ENCODE data around the gene LIPI.
"Not testable (repeated sequence)": the region's sequence is repeated elsewhere in the genome, so short reads cannot be mapped to it uniquely, and the experiment has no call there.

Gene LIPI

DNA sequence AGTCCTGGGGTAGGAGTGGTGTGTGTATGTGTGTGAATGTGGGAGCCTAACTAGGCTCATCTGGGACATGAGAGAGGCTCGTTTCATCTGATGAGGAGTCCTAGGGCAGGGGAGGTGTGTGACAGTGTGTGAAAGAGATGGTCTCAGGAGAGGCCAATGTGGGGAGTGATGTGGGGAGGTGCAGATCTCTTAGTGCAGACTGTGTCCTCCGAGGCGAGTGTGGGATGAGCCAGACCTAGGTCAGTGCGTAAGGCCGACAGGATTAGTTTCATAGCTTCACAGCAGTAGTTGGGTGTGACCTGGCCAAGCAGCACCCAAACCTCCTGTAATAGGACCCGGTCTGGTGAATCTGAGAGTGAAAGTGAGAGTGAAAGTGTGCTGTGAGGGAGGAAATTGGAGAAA is 94.7 kb downstream of the LIPI start:
- DNase-seq = no peak

DNA sequence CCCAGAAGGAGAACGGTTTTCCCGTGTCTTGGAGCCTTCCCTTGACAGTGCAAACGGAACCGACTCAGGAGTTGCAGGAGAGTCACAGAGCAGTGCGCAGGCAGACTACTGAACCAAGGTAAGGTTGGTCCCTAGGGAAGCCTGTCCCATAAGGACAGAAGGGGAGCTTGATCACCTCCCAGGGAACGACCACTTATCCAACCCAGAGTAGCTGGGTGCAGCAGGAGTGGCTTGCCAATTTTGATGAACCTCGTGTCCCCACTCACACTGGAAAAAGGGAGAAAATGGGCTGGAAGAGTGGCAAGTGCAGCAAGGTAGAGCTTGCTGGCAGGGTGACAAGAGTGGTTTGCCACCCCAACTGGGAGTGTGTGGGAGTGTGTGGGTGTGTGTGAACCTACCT is 95.1 kb downstream of the LIPI start:
- no peak for DNase-seq

DNA sequence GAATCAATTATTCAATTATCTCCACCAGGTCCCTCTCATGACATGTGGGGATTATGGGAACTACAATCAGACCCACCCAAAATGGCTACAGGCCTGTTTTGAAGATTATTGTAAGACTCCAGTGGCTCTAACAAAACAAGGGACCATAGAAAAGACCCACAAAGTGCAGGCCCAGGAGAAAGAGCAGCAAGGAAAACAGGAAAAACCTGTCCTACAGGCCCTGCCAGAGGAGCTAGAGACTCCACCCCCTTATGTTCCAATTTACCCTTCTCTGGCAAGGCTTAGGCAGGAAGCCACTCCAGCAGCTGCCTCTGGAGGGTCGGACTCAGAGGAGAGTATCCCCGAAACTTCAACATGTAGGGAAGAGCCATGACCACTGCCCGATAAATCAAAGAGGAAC is 96.5 kb downstream of the LIPI start:
- no peak for DNase-seq

DNA sequence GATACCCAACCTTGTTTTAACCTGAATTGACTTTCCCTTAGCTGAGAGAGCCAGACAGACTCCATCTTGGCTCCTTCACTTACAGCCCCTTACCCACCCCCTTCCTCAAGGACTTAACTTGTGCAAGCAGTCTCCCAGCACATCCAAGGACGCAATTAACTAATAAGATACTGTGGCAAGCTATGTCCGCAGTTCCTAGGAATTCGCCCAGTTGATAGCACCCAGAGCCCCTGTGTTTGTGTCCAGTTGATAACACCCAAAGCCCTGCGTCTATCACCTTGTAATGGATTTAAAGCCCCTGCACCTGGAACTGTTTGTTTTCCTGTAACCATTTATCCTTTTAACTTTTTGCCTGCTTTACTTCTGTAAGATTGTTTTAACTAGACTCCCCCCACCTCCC is 106.2 kb downstream of the LIPI start:
- not testable (repeated sequence) for DNase-seq

DNA sequence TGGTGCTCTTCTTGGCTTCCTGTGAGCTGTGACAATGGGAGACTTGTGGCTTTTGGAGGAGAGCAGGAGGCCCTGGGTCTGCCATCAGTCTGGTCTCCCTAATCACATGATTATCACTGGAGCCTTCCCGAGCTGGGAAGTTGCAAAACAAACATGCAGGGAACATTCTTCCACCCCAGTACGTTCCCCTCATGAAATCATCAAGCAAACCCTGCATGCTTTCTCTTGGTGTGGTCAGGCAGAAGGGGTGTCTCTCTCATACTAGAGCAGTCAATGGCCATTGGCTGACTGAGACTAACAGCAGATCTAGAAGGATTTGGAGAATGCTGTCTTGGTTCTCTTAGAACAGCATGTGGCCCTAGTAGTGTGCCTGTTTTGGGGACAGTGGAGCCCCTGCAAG is 111.2 kb downstream of the LIPI start:
- DNase-seq = no peak

DNA sequence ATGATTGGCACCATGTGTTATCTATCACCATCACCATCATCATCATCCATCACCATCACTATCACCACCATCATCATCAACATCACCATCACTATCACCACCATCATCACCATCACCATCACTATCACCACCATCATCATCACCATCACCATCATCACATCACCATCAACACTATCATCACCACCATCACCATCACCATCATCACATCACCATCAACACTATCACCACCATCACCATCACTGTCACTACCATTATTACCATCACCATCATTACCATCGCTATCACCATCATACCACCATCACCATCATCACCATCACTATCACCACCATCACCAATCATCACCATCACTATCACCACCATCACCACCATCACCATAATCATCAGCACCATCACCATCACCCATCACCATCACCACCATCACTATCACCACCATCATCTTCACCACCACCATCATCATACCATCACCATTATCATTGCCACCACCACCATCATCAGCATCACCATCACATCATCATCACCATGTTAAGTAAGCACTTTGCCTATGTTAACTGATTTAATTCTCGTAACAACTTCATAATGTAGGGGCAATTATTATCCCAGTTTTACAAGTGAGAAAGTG is 112.8 kb downstream of the LIPI start:
- DNase-seq = no peak

DNA sequence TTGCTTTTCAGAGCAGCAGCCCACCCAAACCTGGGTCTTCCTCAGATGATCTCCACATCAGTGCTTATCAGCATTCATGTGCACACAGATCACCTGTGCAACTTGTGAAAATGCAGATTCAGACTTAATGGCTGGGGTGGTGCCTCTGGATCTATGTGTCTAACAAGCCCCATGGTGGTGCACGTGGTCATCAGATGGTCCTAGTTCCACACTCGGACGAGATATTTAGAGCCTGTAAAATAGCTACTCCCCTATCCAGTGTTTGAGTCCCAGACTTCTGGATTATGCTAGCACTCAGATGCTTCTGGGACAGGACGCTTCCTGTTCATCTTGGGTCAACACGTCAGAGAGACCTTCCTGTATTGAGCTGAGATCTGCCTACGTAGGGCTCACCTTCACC is 114.2 kb downstream of the LIPI start:
- no peak for DNase-seq

DNA sequence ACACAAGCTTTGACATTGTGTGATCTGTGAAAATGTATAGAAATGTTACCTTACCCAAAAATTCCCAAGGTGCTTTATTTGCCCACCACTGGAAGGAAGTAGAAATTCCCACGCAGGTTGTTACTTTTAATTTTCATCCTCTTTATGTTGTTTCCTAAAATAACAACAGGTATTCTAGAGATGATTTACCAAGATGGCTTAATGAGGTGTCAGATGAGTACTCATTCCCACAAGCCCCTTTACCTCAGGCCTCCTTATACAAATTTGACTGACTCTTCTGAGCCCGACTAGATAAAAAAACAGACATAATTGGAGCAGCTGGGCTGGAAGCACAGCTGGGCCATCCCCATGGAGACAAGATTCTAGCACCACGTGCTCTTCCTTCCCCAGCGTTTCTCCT is 114.6 kb downstream of the LIPI start:
- DNase-seq = no peak

DNA sequence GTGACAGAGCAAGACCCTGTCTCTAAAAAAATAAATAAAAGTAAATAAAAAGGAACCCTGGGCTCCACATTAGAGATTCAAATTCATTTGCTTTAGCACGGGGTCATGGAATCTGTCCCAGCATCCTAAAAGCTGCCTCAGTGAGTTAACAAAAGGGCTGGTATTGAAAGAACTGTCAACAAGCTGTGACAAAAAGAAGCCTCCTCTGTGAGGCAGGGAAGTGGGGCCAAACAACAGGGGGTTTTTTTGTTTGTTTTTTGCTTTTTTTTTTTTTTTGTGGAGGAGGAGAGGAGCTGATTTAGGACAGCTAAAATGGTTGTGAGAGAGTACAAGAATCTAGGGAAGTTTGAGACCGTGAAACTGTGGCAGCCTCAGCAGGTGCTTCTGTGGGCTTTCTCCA is 115.7 kb downstream of the LIPI start:
- no peak for DNase-seq

DNA sequence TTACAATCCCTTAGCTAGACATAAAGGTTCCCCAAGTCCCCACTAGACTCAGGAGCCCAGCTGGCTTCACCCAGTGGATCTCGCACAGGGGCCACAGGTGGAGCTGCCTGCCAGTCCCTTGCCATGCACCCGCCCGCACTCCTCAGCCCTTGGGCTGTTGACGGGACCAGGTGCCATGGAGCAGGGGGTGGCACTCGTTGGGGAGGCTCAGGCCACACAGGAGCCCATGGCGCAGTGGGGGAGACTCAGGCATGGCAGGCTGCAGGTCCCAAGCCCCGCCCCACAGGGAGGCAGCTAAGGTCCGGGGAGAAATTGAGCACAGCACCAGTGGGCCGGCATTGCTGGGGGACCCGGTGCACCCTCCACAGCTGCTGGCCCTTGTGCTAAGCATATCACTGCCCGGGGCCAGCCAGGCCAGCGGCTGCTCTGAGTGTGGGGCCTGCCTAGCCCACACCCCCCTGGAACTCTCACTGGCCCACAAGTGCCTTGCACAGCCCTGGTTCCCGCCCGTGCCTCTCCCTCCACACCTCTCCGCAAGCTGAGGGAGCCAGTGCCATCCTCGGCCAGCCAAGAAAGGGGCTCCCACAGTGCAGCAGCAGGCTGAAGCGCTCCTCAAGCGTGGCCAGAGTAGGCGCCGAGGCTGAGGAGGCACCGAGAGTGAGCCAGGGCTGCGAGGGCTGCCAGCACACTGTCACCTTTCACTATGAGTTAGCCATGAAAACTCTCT is 117.8 kb downstream of the LIPI start:
- no peak for DNase-seq

DNA sequence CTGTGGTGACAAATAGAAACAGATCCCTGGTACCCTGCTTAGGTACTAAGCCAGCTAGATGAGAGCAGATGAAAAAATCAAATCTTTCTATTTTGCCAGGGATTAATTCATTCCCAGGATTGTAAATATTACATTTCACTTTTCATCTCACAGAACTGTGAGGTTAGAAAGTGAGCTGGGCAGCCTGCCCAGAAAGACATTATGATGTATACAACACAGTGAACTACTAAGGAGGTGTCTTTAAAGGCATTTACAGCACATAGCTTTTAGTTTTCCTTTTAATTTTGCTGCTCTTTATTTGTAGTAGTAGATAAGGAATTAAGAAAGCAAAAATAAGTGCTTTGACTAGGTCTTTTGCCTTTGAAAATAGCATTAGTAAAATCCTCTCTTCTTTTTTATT is 120.6 kb downstream of the LIPI start:
- DNase-seq = peak; percentile 20

DNA sequence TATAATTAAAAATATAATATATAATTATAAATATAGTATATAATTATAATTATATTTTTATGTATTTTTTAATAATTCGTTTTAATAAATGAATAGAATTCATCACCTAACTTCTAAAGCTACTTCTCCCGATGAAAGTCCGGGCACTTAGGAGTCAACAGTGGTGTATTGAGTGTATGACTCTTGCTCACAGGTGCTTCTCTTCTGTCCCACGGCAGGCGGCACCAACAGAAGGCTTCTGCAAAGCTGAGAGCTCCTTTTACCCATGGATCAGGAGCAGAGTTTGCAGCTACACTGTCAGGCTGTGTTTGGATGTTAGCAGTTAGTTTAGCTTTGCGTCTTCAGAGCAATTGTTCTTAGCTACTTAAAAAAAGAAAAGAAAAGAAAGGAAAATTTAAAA is 122.4 kb downstream of the LIPI start:
- no peak for DNase-seq

DNA sequence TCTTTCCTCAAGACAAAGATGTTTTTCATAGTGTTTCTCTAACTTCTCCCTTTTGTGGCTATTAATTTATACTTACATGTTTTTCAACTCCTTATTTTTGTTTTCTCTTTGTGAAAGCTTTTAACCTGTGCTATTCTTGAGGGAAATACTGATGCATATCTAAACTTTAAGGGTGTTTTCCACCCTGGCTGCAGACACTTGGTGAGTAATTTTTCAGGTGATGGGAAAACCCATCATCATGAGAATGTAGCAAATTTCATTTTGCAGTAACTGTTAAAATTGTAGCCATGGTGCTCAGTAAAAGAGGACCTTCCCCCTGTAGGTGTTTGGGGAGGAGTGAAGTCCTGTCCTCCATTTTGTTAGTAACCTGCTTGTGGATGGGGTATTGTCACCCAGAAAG is 124.2 kb downstream of the LIPI start:
- no peak for DNase-seq

DNA sequence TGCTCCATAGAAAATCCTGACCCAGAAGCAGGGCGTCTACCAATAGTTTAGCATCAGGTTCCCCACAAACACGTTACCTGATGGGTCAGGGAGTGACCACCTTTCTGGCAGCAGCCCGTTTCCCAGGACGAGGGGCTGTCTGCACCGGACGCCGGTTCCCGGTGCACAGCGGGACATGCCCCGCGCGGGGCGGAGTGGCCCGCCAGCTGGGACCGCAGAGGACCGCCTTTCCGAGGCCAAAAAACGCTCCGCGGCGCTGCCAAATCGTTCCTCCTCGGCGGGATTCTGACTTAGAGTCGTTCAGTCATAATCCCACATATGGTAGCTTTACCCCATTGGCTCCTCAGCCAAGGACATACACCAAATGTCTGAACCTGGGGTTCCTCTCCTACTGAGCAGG is 126.1 kb downstream of the LIPI start:
- DNase-seq = no peak

DNA sequence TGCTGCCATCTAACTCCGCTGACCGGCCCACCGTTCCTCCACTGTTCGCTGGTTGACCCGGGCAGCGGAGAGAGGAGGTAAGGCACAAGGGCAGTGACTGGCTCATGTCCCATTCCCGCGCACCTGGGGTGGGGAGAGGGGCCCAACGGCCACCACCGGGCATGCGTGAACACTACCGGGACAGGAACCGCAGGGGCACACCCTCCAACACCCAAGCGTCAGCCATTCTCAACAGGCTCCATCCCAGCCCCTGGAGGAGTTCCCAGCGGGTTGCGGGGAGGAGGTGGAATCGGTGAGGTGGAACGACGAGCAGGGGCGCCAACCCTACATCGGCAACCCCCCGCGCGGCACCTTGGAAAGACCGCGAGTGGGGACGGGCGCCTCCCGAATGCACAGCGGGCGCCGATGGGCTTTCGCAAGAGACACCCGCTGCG is 126.7 kb downstream of the LIPI start:
- DNase-seq = no peak

DNA sequence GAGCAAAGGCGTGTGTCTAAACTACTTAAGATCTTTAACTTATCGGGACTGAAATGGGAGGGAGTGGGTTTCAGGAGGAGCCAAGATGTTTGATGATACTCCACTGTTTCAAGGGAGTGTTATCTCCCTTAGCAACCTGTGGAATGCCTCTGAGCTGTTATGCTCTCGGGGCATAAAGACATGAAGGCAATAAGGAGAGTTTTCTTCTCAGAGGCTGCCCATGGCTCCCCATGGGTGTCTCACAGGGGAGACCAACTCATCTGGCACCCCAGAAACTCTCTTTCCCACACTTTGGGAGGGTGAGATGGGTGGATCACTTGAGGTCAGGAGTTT is 130.0 kb downstream of the LIPI start:
- DNase-seq = no peak

DNA sequence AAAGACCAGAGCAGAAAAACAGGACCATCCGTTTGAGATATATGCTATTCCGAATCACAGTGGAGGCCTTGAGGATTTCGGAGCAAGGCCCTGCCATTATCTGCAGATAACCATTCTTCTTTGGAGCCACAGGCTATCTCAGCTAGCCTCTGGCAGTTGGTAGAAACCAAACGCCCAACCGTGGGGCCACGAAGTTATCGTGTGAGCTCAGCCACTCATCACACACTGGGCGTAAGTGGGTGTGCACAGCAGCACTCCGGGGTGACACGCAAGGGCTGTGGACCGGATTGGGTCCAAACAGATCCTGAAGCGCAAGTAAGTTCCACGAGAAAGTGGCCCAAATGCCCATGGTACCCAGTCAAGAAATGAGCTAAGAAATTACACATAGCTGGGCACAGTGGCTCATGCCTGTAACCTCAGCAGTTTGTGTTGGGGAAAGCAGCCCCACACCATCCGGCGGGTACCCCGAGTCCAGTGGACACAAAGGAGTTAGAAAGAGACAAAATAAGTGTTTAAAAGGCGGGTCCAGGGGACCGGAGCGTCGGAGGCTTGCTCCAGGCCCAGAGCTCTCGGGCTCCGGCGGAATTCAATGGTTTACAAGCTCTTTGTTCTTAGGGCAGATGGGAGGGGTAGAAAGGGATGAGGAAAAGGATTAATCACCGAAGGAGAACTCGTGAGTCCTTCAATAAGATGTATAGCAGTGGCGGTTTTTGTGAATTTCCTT is 130.6 kb downstream of the LIPI start:
- DNase-seq = no peak

DNA sequence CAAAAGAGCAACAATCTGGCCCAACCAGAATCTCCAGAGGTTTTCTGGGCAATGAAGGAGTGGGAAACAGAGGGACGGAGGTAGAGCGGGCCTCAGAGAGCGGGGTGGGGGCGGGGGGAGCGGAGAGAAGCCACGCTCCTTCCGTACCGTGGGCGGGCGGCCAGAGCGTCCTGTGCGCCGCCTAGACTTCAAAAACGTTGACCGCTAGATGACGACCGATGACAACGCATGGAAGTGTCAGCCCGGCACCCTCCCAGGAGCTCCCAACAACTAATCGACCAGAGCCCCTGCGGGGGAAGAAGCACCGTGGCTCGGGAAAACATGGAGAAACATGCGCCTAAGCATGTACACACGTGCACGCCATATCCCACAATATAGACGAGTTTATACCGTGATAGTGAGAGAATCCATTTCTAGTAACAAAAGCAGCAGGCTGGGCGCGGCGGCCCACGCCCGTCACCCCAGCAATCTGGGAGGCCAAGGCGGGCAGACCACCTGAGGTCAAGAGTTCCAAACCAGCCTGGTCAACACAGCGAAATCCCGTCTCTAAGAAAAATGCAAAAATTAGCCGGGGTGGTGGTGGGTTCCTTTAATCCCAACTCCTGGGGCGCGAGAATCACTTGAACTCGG is 131.9 kb downstream of the LIPI start:
- no peak for DNase-seq

DNA sequence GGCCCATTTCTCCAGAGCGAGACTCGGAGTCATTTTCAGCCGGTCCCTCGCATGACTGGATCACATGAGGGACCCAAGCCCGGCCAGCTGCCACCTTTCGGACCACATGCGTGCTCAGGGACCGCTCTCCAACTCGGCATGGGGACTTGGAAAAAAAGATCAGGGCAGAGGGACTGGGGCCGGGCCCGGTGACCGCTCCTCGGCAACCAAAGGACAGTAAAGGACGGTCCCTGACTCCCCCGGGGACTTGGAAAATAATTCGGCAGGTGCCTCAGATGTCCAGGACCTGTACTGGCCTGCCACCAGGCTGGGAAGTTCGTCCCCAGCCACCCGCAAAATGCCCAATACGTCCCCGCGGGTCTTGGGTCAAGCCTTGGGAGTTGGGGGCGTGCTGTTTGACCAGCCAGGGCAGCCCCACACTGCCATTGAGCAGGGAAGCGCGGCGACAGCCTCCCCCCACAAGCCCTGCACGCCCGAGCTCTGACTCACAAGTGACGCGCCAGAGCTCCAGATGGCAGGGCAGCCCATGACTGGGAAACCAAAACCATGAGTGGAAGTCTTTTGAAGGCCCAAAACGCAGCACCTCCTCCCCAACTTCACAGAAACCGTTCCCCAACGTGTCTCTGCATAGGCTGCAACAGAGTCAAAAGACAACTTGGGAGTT is 134.5 kb downstream of the LIPI start:
- DNase-seq = no peak

DNA sequence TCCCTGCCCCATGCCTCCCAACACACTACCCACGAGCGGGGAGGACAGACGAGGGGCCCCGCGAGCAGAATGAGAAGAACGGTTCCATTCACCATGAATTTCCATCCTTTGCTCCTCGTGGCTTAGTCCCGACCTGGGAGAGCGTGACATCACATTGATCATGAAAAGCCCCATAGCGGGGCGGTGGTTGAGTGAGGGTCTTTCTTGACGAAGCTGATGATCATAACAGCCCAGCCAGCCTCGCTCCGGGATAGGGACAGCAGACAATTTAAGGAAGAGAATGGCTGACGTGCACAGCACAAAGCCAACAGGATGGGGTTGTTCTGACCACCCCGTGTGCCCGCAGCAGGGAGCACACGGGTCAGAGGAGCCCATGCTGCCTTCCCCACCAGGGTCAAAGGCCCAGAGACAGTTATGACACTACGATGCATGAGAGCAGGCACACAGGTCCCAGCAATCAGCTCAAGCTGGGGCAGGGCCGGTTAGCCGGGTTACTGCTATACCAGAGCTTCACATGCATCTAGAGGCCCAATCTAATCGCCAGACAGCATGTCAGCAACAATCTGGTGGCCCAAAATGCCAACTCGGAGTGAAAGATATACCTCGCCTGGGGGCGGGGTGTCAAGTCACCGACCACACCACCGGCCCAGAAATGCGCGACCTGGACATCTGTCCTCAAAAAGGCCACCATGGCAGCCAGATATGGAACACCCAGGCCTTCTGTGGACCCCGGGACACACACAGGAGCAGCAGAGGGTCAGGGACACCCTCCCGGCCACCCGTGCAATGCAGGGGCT is 135.2 kb downstream of the LIPI start:
- no peak for DNase-seq

DNA sequence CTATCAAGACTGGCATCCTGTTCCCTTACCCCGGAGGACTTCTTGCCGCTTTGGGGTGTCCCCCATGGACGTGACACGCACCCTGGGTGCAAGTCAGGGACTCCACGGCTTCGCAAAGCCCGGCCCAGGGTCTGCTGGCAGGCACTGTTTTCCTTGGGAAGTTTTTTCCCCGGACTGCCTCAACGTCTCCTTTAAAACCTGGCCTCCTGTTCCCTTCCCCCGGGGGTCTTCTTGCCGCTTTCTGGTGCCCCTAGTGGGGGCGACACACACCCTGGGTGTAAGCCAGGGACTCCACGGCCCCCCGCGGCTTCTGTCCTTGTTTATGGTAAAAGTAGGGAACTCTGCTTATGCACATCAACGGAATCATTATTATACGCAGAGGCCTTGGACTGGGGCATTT is 136.6 kb downstream of the LIPI start:
- no peak for DNase-seq

DNA sequence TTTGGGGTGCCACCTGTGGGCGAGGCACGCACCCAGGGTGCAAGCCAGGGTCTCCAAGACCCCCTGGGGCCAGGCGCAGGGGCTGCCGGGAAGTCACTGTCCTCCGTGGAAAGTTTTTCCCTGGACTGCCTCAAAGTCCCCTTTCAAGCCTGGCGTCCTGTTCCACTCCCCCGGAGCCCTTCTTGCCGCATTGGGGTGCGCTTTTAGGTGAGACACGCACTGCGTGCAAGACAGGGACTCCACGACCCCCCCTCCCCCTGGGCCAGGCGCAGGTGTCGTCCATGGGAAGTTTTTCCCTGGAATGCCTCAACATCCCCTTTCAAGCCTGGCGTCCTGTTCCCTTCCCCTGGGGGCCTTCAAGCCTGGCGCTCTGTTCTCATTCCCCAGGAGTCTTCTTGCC is 137.1 kb downstream of the LIPI start:
- DNase-seq = no peak
